ENCODE data around the gene PLXNC1.

Gene PLXNC1

GRCh38 chr12:94336211-94336925, 188.0 kb downstream of the PLXNC1 start:
- Histone ChIP-seq H3K4me2 (ENCODE audit: low read length) (no peak overlapping the region), H2AFZ (ENCODE audit: low read length) (no peak overlapping the region), H3K9ac (ENCODE audit: low read length) (no peak overlapping the region), H3K79me2 (ENCODE audit: insufficient read depth, low read length) (no peaks in the 10 kb centered on the region), H3F3A (ENCODE audit: insufficient read depth, low read length) (no peaks in the 10 kb centered on the region), H3K9me2 (ENCODE audit: low read depth, low read length) (no peaks in the 10 kb centered on the region), H3K27me3 (ENCODE audit: insufficient read depth, low read length) (no peaks in the 10 kb centered on the region), H3K9me3 (ENCODE audit: low read length) (no peaks in the 10 kb centered on the region), H3K27ac (ENCODE audit: low read depth, low read length, poor library complexity, severe bottlenecking) (no peak overlapping the region), H3K36me3 (ENCODE audit: insufficient read depth, low read length) (peaks cover 9% of the 10 kb centered on the region), H3K4me1 (ENCODE audit: insufficient read depth, low read length, severe bottlenecking) (no peaks in the 10 kb centered on the region), H3K4me3 (ENCODE audit: low read depth, low read length, poor library complexity, severe bottlenecking) (no peak overlapping the region), H4K20me1 (ENCODE audit: insufficient read depth, low read length) (no peaks in the 10 kb centered on the region)
- no peak for TF ChIP-seq CTCF (IDR thresholded peaks at IDR 0.05; ENCODE audit: low read length)
- TF ChIP-seq EZH2 (IDR thresholded peaks at IDR 0.05; ENCODE audit: borderline replicate concordance, low read length) = no peak

- no peak overlapping the region for H3K9ac ChIP-seq (ENCODE audit: low read length)
- no peaks in the 10 kb centered on the region for H3K4me1 ChIP-seq (ENCODE audit: insufficient read depth, low read length, severe bottlenecking)
- H4K20me1 ChIP-seq (ENCODE audit: insufficient read depth, low read length) = no peaks in the 10 kb centered on the region
- H3F3A ChIP-seq (ENCODE audit: insufficient read depth, low read length) = no peaks in the 10 kb centered on the region
- TF ChIP-seq EZH2 (IDR thresholded peaks at IDR 0.05; ENCODE audit: borderline replicate concordance, low read length) (no peak), CTCF (IDR thresholded peaks at IDR 0.05; ENCODE audit: low read length) (no peak)
- H3K27me3 ChIP-seq (ENCODE audit: insufficient read depth, low read length) = no peaks in the 10 kb centered on the region
- H3K9me3 ChIP-seq (ENCODE audit: low read length) = no peaks in the 10 kb centered on the region
- 0 out of 2 replicates have a peak, but pooled peaks cover 3% of the 10 kb centered on the region for H3K36me3 ChIP-seq (ENCODE audit: insufficient read depth, low read length)
- H3K4me2 ChIP-seq (ENCODE audit: low read length) = no peak overlapping the region
- H3K79me2 ChIP-seq (ENCODE audit: insufficient read depth, low read length) = no peaks in the 10 kb centered on the region
- no peak overlapping the region for H2AFZ ChIP-seq (ENCODE audit: low read length)
- no peak overlapping the region for H3K4me3 ChIP-seq (ENCODE audit: low read depth, low read length, poor library complexity, severe bottlenecking)
- no peak overlapping the region for H3K27ac ChIP-seq (ENCODE audit: low read depth, low read length, poor library complexity, severe bottlenecking)
- no peaks in the 10 kb centered on the region for H3K9me2 ChIP-seq (ENCODE audit: low read depth, low read length)
These were observed 189.8 kb downstream of the PLXNC1 start for GRCh38 chr12:94338006-94338794.

GRCh38 chr12:94340573-94340972, 192.2 kb downstream of the PLXNC1 start:
- H3K4me3 ChIP-seq (ENCODE audit: low read depth, low read length, poor library complexity, severe bottlenecking) = no peak overlapping the region
- no peak overlapping the region for H3K4me2 ChIP-seq (ENCODE audit: low read length)
- peaks cover 10% of the 10 kb centered on the region for H3K36me3 ChIP-seq (ENCODE audit: insufficient read depth, low read length)
- H4K20me1 ChIP-seq (ENCODE audit: insufficient read depth, low read length) = no peaks in the 10 kb centered on the region
- no peak overlapping the region for H2AFZ ChIP-seq (ENCODE audit: low read length)
- no peaks in the 10 kb centered on the region for H3K27me3 ChIP-seq (ENCODE audit: insufficient read depth, low read length)
- no peaks in the 10 kb centered on the region for H3K79me2 ChIP-seq (ENCODE audit: insufficient read depth, low read length)
- H3K9me2 ChIP-seq (ENCODE audit: low read depth, low read length) = no peaks in the 10 kb centered on the region
- no peak overlapping the region for H3K9ac ChIP-seq (ENCODE audit: low read length)
- H3K27ac ChIP-seq (ENCODE audit: low read depth, low read length, poor library complexity, severe bottlenecking) = no peak overlapping the region
- H3F3A ChIP-seq (ENCODE audit: insufficient read depth, low read length) = no peaks in the 10 kb centered on the region
- no peaks in the 10 kb centered on the region for H3K4me1 ChIP-seq (ENCODE audit: insufficient read depth, low read length, severe bottlenecking)
- H3K9me3 ChIP-seq (ENCODE audit: low read length) = no peaks in the 10 kb centered on the region
- no peak for TF ChIP-seq CTCF (IDR thresholded peaks at IDR 0.05; ENCODE audit: low read length)
- TF ChIP-seq EZH2 (IDR thresholded peaks at IDR 0.05; ENCODE audit: borderline replicate concordance, low read length) = no peak

Measured in OCI-LY1 (cell line).